ENCODE measurements around the gene ABAT.
"Not testable (repeated sequence)": the region's sequence is repeated elsewhere in the genome, so short reads cannot be mapped to it uniquely, and the experiment has no call there.

ABAT gene

DNA sequence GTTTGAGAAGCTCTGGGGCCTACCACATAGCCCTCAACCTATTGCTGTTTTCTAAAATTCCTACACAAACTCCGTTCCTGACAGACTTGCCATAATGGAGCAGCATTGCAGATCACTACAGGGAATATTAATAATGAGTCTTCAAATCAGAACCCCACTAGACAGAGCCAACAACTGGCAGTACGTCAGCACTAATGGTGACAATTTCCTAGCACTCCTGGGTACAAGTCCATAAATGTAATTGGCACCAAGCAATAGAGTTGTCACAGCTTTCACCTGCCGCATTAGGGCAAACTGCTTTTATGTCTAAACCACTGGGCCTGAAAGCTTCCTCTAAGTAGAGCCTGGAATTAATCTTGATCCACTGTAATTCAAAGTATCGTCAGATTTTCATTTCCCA lies 25.5 kb upstream of the ABAT start:
- DNase-seq (ENCODE audit: low read depth in 2 of 3, low spot score in 1 of 3) = no peak

- DNase-seq (ENCODE audit: low read depth in 2 of 3, low spot score in 1 of 3) = no peak
Measured at GRCh38 chr16:8649829-8650554, 24.4 kb upstream of the ABAT start.

- not testable (repeated sequence) for DNase-seq (ENCODE audit: low read depth in 2 of 3, low spot score in 1 of 3)
Measured at GRCh38 chr16:8651958-8652357, 22.5 kb upstream of the ABAT start.

DNA sequence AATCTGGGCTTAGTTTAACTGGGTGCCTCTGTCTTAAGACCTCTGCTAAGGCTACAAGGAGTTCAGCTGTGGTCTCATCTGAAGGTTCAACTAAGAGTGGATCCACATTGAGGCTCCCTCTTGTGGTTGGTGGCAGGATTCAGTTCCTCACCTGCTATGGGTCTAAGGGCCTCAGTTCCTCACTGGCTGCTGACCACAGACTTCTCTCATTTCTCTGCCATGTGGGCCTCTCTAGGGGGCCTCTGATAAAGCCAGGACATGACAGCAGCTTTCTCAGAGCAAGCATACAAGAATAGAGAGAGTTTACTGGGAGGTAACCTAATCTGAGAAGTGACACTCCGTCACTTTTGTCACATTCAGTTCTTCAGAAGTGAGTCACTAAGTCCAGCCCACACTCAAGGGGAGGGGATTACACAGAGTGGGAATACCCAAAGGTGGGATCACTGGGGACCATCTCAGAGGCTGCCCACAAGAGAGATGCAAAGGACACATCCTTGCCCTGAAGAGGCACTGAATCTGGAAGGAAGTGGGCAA lies 19.2 kb upstream of the ABAT start:
- DNase-seq (ENCODE audit: low read depth in 2 of 3, low spot score in 1 of 3) = peak; percentile 8 to 35 (median 30)

DNA sequence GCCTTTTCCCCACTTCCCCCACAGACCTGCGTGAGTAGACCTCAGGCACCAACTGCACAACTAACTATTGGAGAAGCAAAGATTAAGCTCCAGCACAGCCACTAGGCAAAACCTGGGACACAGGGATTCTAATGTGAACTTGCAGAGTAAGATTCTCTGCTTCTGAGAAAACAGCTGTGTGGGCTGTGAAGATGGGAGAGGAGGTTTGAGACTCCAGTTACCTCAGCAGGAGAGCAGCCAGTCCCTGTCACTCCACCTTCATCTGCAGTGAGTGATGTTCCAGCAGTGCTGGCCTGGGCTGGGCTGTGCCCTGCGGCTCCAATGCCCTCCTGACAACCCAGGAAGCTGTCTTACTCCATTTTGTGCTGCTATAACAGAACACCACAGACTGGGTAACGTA lies 18.0 kb upstream of the ABAT start:
- no peak for DNase-seq (ENCODE audit: low read depth in 2 of 3, low spot score in 1 of 3)

DNA sequence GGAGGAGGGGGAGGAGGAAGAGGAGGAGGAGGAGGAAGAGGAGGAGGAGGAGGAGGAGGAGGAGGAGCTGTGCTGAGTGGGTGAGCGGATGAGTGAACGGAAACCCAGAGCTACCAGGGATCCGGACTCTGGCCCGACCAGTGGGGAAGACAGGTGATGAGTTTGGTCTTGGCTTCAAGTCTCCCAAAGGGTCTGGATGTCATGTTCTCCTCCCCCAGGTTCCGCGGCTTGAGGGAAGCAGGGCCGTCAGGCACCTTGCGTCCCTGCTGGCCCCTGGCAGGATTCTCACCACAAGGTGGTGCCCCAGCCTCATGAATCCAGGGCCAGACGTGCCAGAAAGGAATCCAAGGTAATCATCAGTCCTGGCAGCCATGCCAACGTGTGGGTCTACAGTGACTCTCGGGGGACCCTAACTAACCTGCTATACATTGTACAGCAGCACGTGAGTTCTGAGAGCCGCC lies 13.5 kb upstream of the ABAT start:
- peak; percentile 17 to 52 (median 22) for DNase-seq (ENCODE audit: low read depth in 2 of 3, low spot score in 1 of 3)

GRCh38 chr16:8661703-8662102 lies 12.7 kb upstream of the ABAT start:
- no peak for DNase-seq (ENCODE audit: low read depth in 2 of 3, low spot score in 1 of 3)

DNA sequence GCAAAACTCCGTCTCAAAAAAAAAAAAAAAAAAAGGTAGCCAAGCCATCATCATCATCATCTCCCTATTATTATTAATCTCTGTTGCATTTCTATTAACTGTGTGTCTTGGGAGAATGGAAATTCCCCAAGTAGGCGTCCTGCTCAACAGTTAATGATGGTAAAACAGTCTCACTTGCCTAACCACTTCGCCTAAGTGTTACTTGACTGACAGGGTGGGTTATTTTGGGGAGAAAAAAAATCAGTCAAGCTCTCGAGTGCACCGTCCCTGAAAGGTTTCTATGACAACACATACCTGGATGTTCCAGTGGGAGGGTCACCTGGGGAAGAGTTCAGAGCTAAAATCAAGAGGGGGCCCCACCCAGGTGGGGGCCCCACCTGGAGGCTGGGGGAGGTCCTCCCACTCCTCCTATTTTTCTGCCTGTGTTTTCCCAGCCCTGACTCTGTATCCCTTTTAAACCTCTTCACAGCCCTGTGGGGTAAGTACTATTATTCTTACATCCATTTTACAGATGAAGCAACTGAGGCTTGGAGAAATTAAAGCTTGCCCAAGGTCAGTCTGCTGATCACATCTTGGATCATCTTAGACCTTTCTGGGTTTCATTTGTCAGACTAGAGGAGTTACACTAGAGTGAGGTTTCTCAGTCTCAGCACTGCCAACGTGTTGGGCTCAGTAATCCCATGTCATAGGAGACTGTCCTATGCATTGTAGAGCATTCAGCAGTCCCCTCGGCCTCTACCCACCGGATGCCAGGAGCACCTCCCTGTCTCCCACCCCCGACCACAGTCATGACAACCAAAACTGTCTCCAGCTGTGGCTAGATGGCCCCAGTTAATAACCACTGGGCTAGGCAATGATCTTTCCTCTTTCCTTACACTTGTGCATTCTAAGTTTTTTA lies 11.0 kb upstream of the ABAT start:
- DNase-seq (ENCODE audit: low read depth in 2 of 3, low spot score in 1 of 3) = no peak

- no peak for DNase-seq (ENCODE audit: low read depth in 2 of 3, low spot score in 1 of 3)
Measured at GRCh38 chr16:8665529-8665928, 8.9 kb upstream of the ABAT start.

DNA sequence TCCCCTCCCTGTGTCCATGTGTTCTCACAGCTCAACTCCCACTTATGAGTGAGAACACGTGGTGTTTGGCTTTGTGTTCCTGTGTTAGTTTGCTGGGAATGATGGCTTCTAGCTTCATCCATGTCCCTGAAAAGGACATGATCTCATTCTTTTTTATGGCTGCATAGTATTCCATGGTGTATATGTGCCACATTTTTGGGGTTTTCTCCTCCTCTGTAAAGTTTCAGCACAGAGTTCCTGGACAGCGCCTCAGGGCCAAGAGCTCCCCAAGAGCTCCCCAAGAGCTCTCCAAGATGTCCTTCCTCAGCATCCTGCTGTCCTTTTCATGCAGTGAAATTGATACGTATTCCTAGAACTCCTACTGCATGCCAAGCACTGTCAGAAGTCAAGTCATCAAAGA lies 6.9 kb upstream of the ABAT start:
- DNase-seq (ENCODE audit: low read depth in 2 of 3, low spot score in 1 of 3) = no peak

DNA sequence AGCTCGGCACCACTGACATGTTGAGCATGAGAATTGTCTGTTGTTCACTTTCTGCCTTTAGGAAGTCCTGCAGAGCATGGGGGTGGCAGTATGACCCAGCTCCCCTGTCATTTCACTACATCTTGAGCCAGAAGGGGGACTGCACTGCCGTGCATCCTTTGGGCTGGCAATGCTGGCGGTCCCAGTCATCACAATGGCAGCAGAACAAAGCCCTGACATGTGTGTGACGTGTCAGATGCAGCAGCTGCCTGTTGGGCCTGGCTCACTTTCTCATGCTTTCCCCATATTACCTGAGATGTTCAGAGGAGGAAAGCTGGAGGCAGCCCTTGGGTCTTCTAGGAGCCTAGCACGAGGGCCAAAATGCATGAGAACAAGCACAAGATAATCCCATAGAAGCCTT lies 6.3 kb upstream of the ABAT start:
- DNase-seq (ENCODE audit: low read depth in 2 of 3, low spot score in 1 of 3) = no peak

DNA sequence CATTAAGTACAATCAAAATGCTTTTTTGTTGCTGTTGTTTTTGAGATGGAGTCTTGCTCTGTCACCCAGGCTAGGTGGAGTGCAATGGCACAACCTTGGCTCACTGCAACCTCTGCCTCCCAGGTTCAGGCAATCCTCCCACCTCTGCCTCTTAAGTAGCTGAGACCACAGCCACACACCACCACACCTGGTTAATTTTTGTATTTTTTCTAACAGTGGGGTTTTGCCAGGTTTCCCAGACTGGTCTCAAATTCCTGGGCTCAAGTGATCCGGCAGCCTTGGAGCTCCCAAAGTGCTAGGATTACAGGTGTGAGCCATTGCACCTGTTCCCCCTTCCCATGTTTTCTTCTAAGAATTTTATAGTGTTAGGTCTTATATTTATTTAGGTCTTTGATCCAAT lies 4.9 kb upstream of the ABAT start:
- DNase-seq (ENCODE audit: low read depth in 2 of 3, low spot score in 1 of 3) = no peak

GRCh38 chr16:8670014-8670560 lies 4.3 kb upstream of the ABAT start:
- DNase-seq (ENCODE audit: low read depth in 2 of 3, low spot score in 1 of 3) = no peak

- DNase-seq (ENCODE audit: low read depth in 2 of 3, low spot score in 1 of 3) = no peak
Measured at GRCh38 chr16:8673611-8674412, 605 bp upstream of the ABAT start.

GRCh38 chr16:8675183-8676159 lies 1.1 kb downstream of the ABAT start:
- peak; percentile 17 to 37 (median 37) for DNase-seq (ENCODE audit: low read depth in 2 of 3, low spot score in 1 of 3)

GRCh38 chr16:8676160-8676547 lies 1.7 kb downstream of the ABAT start:
- DNase-seq (ENCODE audit: low read depth in 2 of 3, low spot score in 1 of 3) = no peak

- no peak for DNase-seq (ENCODE audit: low read depth in 2 of 3, low spot score in 1 of 3)
Measured at GRCh38 chr16:8676737-8677375, 2.4 kb downstream of the ABAT start.

- DNase-seq (ENCODE audit: low read depth in 2 of 3, low spot score in 1 of 3) = no peak
Measured at GRCh38 chr16:8677481-8677880, 3.1 kb downstream of the ABAT start.
